Endothelial cell of coronary artery (primary cell): ENCODE results near the gene PSG2. TPM values are rescaled to one million over a fixed set of nuclear protein-coding genes. Genes with fewer than 3 reads are reported as not detected.

ENCODE experiments used
- total RNA-seq: library from RNA; depleted of rRNA; stranded (reverse); fragments of >200 nt; gene quantifications from 2 replicates; pipeline ENCODE4 v1.2.3, GENCODE V29; 2014

Gene PSG2
- total RNA-seq: not detected in 2 replicates

DNA sequence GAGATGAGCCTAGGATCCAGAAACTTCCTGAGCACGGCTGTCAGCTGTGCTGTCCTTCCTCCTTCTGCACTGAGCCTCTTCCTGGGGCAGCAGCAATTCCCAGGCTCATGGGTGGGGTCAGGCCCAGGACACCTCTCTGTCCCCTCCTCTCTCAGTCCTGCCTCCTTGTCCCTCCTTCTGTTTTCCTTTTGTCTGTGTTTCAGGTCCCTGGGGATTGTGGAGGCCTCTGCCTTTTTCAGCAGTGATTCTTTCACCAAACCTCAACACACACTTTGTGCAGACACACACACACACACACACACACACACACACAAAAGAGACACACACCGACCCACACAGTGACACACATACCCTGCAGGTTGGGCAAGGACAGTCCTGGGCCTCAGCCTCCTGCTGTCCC lies at the start of gene PSG2:
TSS of gene PSG2 (minus strand) at position 101 of the 400 bp plus-strand sequence. CDS start 132 bp downstream, outside the sequence.

DNA sequence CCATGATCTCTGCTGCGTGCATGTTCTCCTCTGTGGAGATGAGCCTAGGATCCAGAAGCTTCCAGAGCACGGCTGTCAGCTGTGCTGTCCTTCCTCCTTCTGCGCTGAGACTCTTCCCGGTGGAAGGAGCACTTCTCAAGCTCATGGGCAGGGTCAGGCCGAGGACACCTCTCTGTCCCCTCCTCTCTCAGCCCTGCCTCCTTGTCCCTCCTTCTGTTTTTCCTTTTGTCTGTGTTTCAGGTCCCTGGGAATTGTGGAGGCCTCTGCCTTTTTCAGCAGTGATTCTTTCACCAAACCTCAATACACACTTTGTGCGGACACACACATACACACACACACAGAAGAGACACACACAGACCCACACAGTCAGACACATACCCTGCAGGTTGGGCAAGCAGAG lies 56.1 kb downstream of the PSG2 start, which contains the start of gene PSG11:
TSS of gene PSG11 (minus strand) at position 101 of the 400 bp plus-strand sequence. CDS start at position 4, 97 bp downstream.

Other genes with a start within 250 kb of the PSG2 start
- not detected in 2 replicates for gene PSG1, start 203.0 kb downstream of the PSG2 start, total RNA-seq
- not detected in 2 replicates for gene PSG6, start 164.8 kb downstream of the PSG2 start, total RNA-seq
- gene PSG7, start 145.5 kb downstream of the PSG2 start, total RNA-seq: not detected in 2 replicates
- gene PSG11, start 56.2 kb downstream of the PSG2 start, total RNA-seq: not detected in 2 replicates
- gene PSG5, start 103.8 kb upstream of the PSG2 start, total RNA-seq: 0.81 TPM in 1 of 2 replicates, not detected in the other
- gene PSG4, start 122.9 kb upstream of the PSG2 start, total RNA-seq: 0.47 and 1.2 TPM in 2 replicates
- gene PSG9, start 186.8 kb upstream of the PSG2 start, total RNA-seq: 0.09 TPM in 1 of 2 replicates, not detected in the other